HUES48 (cell line): ENCODE measurements around the gene HLX.

ENCODE experiments used
- H3K27ac ChIP-seq: one replicate; pipeline ENCODE4 v1.7.0; 2013; ENCODE audit warnings: low read depth, low read length, inconsistent platforms
- H3K27me3 ChIP-seq: 2 replicates; pipeline ENCODE4 v1.6.1; 2013; ENCODE audit warnings: mild to moderate bottlenecking, low read length; ENCODE audit not compliant: control insufficient read depth, insufficient read depth
- H3K36me3 ChIP-seq: 2 replicates; pipeline ENCODE4 v1.6.1; 2013; ENCODE audit warnings: low read length; ENCODE audit not compliant: control insufficient read depth, insufficient read depth
- H3K4me1 ChIP-seq: 2 replicates; pipeline ENCODE4 v1.6.1; 2013; ENCODE audit warnings: mild to moderate bottlenecking, low read length; ENCODE audit not compliant: control insufficient read depth, insufficient read depth
- H3K4me3 ChIP-seq: 2 replicates; pipeline ENCODE4 v1.5.1; 2013; ENCODE audit warnings: mild to moderate bottlenecking, low read depth, low read length
- H3K9ac ChIP-seq: 2 replicates; pipeline ENCODE4 v1.6.1; 2013; ENCODE audit warnings: mild to moderate bottlenecking, low read depth, low read length, moderate library complexity
- H3K9me3 ChIP-seq: 2 replicates; pipeline ENCODE4 v1.6.1; 2013; ENCODE audit warnings: low read length; ENCODE audit not compliant: control insufficient read depth, insufficient read depth

HLX gene

DNA sequence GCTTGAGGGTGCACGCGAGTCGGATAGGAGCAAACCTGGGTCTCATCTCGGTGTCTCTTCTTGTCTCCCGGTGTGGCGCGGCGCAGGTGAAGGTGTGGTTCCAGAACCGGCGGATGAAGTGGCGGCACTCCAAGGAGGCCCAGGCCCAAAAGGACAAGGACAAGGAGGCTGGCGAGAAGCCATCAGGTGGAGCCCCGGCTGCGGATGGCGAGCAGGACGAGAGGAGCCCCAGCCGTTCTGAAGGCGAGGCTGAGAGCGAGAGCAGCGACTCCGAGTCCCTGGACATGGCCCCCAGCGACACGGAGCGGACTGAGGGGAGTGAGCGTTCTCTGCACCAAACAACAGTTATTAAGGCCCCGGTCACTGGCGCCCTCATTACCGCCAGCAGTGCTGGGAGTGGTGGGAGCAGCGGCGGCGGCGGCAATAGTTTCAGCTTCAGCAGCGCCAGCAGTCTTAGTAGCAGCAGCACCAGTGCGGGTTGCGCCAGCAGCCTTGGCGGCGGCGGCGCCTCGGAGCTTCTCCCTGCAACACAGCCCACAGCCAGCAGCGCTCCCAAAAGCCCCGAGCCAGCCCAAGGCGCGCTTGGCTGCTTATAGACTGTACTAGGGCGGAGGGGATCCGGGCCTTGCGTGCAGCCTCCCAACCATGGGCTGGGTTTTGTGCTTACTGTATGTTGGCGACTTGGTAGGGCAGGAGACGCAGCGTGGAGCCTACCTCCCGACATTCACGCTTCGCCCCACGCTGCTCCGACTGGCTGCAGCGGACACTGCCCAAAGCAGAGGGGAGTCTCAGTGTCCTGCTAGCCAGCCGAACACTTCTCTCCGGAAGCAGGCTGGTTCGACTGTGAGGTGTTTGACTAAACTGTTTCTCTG, 5.1 kb downstream of the HLX start:
- peaks cover 29% of the 10 kb centered on the region for H3K4me1 ChIP-seq
- H3K4me3 ChIP-seq, result peak overlapping the region; percentile 43
- no peaks in the 10 kb centered on the region for H3K36me3 ChIP-seq
- peaks cover 100% of the 10 kb centered on the region for H3K27me3 ChIP-seq
- no peaks in the 10 kb centered on the region for H3K9me3 ChIP-seq
- H3K27ac ChIP-seq, result no peak overlapping the region
- H3K9ac ChIP-seq, result no peak overlapping the region

DNA sequence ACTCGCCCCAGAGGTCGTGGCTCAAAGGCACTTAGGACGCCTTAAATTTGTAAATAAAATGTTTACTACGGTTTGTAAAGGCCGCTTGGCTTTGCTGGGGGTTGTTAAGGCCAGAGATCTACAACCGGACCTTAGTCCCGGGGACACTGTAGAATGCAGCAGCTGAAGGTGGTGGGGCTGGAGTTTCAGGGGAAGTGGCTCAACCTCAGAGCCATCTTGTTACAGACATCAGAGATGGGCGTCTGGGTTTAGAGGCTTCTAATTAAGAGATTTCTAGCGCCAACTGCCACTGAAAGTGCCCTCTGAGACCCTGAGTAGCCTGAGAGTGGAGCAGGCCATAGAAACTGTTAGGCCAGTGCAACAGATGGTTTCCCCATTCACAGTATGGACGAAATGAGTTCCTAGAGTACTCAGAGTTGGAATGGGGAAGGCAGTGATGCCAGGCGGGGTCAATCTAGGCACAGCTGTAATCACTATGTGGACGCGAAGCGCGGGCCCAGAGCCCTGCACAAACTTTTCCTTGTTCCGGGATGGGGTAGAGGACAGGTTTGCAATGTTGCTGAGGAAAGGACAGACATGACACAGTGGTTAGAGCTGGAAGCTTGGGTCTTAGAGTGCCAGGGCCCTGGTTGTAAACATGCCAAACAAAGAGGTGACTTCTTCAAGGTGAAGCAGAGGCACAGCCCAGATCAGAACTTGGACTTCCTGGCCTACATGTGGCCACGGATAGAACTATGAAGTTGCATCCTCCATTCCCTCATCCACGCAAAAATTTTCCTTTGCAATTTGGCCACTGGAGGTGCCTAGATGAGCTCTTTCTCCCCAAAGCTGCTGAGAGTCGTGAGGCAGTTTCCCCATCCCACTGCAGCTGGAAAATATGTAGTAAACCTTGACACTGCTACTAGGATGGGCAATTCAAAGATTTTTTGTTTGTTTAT, 6.0 kb downstream of the HLX start:
- H3K27ac ChIP-seq, result no peak overlapping the region
- peaks cover 100% of the 10 kb centered on the region for H3K27me3 ChIP-seq
- H3K4me3 ChIP-seq, result peak overlapping the region; percentile 43
- H3K9ac ChIP-seq, result no peak overlapping the region
- H3K4me1 ChIP-seq, result peaks cover 29% of the 10 kb centered on the region
- H3K36me3 ChIP-seq, result no peaks in the 10 kb centered on the region
- H3K9me3 ChIP-seq, result no peaks in the 10 kb centered on the region

DNA sequence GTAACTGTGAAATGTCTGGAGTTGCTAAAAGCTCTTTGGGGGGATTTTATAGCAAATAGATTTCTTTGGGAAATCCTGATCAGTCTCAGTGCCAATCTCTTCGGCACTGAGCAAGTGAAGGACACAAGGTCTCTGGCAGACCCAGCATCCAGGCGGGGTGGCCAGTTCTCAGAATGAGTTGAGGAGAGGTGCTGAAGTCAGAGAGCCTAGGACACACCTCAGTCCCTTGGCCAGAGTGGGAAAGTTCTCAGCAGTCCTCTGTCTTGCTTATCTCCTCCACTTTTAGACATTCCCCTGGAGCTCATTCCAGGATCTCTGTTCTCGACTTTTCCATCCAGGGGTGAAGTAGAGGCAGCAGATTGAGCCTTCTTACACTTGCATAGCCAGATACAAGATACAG, 6.7 kb downstream of the HLX start:
- Histone ChIP-seq H3K27me3 (peaks cover 100% of the 10 kb centered on the region), H3K36me3 (no peaks in the 10 kb centered on the region), H3K4me3 (no peak overlapping the region), H3K9me3 (no peaks in the 10 kb centered on the region), H3K27ac (no peak overlapping the region), H3K9ac (no peak overlapping the region), H3K4me1 (peaks cover 31% of the 10 kb centered on the region)

DNA sequence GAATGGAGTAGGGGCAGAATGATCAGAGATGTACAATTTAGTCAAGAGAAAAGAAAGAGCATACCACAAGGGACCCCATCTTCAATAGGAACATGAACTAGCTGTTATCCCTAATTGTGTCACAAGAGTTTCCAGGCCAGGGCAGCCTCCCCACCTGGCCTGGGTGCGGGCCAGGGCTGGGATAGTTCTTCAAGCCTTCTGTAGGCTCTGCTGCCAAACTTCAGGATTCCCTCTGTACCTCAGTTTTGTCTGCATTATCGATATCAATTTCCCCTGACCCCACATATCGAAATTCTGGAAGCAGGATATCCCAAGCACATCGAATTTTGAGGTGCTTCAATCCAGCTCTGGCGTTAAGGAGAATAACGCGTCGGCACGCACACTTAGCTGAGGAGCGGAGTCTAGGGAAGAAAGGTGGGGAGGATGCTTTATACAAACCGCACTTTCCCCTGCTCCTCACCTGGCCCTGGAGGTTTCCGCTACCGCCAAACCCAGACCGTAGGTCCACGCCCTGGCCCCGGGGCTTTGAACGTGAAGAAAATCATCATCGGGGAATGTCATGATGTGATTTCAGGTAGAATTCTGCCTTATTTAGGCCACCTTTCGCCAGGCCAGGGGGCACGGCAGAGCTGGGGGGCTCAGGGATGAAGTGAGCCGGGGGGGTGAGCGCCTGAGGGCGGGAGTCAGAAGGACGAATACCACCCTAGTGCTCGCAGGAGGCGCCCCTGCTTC, 7.4 kb downstream of the HLX start:
- H3K9ac ChIP-seq, result no peak overlapping the region
- H3K4me3 ChIP-seq, result no peak overlapping the region
- H3K4me1 ChIP-seq, result peaks cover 33% of the 10 kb centered on the region
- no peaks in the 10 kb centered on the region for H3K36me3 ChIP-seq
- H3K27ac ChIP-seq, result no peak overlapping the region
- peaks cover 100% of the 10 kb centered on the region for H3K27me3 ChIP-seq
- H3K9me3 ChIP-seq, result no peaks in the 10 kb centered on the region

DNA sequence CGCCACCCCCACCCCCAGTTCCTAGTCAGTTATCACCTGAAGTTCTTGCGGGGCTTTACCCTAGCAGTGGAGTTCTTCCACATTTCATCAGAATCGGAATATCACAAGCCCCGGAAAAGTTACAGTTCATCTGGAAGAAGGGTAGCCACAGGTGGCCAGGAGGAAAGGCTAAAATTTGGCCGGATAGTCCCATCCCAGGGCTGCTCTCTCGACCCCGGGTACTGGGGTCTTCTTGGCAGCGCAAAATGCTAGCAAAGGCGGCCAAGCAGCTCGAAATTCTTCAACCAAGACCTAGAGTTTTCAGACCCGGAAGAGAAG, 7.9 kb downstream of the HLX start:
- H3K27ac ChIP-seq, result no peak overlapping the region
- no peak overlapping the region for H3K4me3 ChIP-seq
- H3K36me3 ChIP-seq, result no peaks in the 10 kb centered on the region
- H3K9me3 ChIP-seq, result no peaks in the 10 kb centered on the region
- peaks cover 100% of the 10 kb centered on the region for H3K27me3 ChIP-seq
- H3K4me1 ChIP-seq, result peaks cover 32% of the 10 kb centered on the region
- H3K9ac ChIP-seq, result no peak overlapping the region

DNA sequence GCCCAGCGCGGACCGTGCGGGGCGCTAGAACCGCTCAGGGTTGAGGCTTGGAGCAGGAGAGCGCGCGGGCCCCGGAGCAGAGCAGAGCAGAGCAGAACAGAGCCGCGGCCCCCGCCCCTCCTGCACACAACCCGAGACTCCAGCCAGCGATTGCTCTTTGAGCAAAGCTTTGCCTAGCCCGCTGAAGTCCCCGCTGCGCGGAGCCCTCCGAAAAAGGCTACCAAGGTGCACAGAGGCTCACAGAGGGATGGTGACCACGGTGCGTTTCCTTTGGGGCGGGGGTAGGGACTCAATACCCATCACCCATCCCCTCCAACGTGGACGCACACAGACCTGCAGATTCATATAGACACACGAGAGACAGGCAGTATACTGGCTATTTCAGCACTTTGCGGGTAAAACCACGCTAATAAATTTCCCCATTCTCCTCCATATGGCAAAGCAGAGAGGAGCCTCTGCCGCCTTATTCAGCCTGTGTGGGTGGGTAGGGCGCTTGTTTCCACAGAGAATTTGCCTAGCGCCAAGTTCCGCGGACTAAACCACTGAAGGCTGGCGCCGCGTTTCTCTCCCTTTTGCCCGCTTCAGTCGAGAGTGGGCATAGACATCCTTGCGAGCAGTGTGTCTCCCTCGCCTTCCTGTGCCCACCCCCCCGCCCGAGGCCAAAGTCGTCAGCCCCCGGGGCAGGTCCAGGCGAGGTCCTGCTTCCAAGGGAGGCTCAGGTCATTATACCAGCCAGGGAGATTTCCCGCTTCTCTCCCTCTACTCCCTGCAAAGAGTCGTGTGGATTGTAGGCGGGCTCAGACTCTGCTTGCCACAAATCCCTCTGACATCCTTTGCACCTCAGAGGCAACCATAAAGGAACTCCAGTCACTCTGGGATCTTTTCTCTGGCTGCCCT, 8.5 kb downstream of the HLX start:
- peaks cover 100% of the 10 kb centered on the region for H3K27me3 ChIP-seq
- H3K27ac ChIP-seq, result no peak overlapping the region
- H3K4me1 ChIP-seq, result peaks cover 32% of the 10 kb centered on the region
- no peak overlapping the region for H3K9ac ChIP-seq
- peak overlapping the region; percentile 17; the same call in 1 of the 2 replicates for H3K4me3 ChIP-seq
- no peaks in the 10 kb centered on the region for H3K36me3 ChIP-seq
- H3K9me3 ChIP-seq, result no peaks in the 10 kb centered on the region

DNA sequence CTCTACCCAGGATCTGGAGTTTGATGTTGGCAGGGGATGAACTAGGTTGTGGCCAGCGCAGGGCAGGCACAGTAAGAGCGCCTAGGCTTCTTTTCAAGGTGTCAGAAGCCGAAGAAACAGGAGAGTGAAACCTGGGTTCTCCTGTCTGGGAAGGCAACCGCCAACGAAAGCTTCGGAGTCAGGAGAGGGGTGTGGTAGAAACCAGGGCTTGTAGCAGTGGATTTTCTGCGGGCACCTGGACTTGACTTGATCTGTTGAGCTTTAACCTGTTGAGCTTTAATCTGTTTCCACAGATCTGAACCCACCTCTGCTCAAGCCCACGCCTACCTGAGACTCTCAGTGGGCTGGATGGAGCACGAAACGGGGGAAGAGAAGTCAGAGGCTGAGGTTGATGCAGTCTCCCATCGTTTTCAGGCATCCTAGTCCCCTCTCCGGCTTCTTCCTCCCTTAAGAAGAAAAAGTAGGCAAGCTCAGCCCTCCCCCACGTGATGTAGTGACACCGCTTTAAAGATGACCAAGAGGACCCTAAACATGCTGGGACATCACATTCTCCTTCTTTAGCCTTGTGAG, 9.3 kb downstream of the HLX start:
- Histone ChIP-seq H3K9me3 (no peaks in the 10 kb centered on the region), H3K9ac (no peak overlapping the region), H3K4me3 (no peak overlapping the region), H3K27ac (no peak overlapping the region), H3K36me3 (no peaks in the 10 kb centered on the region), H3K4me1 (peaks cover 31% of the 10 kb centered on the region), H3K27me3 (peaks cover 100% of the 10 kb centered on the region)

DNA sequence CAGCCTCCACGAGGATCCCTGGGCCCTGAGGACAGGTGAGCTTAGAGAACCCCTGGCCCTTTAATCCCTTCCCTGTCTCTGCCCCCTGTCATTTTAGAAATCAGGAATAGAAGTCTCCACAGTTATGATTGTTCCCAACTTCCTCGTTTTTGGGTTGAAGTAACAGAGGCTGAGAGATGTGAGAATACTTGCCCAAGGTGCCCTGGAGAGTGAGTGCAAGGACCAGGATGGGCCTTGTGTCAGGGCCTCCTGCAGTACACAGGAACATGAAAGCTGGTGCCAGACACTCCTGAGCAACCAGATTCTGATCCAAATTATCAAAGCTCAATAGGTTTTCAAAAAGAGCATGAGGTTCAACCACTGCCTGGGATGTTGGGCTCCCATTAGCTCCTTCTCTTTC, 10.1 kb downstream of the HLX start:
- H3K27ac ChIP-seq, result no peak overlapping the region
- peaks cover 100% of the 10 kb centered on the region for H3K27me3 ChIP-seq
- no peak overlapping the region for H3K4me3 ChIP-seq
- no peak overlapping the region for H3K9ac ChIP-seq
- H3K36me3 ChIP-seq, result no peaks in the 10 kb centered on the region
- H3K9me3 ChIP-seq, result no peaks in the 10 kb centered on the region
- peaks cover 32% of the 10 kb centered on the region for H3K4me1 ChIP-seq

DNA sequence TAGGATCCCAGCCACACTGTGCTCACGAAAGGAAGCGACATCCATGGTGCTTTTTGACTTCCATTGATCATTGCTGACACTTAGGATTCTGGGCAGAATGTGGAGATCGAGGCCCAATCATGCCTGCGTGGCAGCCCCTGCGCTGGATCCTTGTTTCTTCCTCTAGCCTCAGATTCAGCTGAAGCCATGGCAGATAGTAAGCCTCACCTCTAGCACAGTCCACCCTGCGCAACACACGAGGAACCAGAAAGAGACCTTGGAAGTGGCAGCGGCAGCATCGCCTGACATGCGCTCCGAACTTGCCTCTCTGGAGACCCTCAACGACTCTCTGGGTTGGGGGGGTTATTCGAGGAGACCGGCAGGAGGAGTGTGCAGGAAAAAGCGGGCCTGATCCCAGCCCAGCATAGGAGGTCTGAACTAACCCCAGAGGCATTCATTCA, 10.6 kb downstream of the HLX start:
- peaks cover 28% of the 10 kb centered on the region for H3K4me1 ChIP-seq
- H3K9ac ChIP-seq, result no peak overlapping the region
- no peak overlapping the region for H3K27ac ChIP-seq
- H3K4me3 ChIP-seq, result no peak overlapping the region
- H3K36me3 ChIP-seq, result no peaks in the 10 kb centered on the region
- peaks cover 100% of the 10 kb centered on the region for H3K27me3 ChIP-seq
- H3K9me3 ChIP-seq, result no peaks in the 10 kb centered on the region

DNA sequence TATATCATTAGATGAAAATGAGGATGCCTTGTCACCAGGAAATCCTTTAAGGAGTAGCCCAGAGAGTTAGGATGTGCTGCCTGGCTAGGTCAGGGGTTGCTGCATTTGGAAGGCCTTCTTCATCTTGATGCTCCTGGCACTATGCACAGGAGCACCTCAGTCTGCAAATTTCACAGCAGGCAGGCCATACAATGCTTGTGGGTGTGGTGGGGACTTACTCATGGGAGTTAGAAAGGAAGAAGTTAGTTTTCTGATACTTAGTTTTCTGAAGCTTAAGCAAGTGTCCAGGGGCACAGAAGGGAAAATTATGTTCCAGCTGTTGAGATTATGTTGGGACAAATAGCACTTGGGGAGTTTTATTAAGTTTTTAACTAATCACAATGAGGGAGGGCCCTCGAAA, 11.4 kb downstream of the HLX start:
- peaks cover 28% of the 10 kb centered on the region for H3K4me1 ChIP-seq
- H3K4me3 ChIP-seq, result no peak overlapping the region
- H3K9me3 ChIP-seq, result no peaks in the 10 kb centered on the region
- no peak overlapping the region for H3K9ac ChIP-seq
- H3K36me3 ChIP-seq, result no peaks in the 10 kb centered on the region
- H3K27me3 ChIP-seq, result peaks cover 100% of the 10 kb centered on the region
- no peak overlapping the region for H3K27ac ChIP-seq
